Gastroesophageal sphincter (tissue), 3 donors: Measurements from ENCODE around the gene SGMS1.

Source experiments
- EP300 ChIP-seq: sonication (generic); formaldehyde crosslinking; IDR thresholded peaks from one replicate; pipeline ENCODE4 v1.6.1; 2017; ENCODE audit warnings: antibody characterized with exemption, mild to moderate bottlenecking
- POLR2AphosphoS5 ChIP-seq: sonication (generic); formaldehyde crosslinking; IDR thresholded peaks from one replicate; pipeline ENCODE4 v1.6.1; 2017; ENCODE audit warnings: antibody characterized with exemption
- TF ChIP-seq, protein P1 (sequence below), 4 experiments: fragments of 200-600 bp in 2 of 4; fragments of 450-650 bp in 2 of 4; sonication (generic) in 1 of 4; IDR thresholded peaks; one replicate each; pipeline ENCODE4 v1.5.1; 2017 to 2019; ENCODE audit warnings: antibody characterized with exemption in 4 of 4, mild to moderate bottlenecking in 2 of 4, moderate library complexity in 2 of 4

- TF ChIP-seq, protein P1, sequence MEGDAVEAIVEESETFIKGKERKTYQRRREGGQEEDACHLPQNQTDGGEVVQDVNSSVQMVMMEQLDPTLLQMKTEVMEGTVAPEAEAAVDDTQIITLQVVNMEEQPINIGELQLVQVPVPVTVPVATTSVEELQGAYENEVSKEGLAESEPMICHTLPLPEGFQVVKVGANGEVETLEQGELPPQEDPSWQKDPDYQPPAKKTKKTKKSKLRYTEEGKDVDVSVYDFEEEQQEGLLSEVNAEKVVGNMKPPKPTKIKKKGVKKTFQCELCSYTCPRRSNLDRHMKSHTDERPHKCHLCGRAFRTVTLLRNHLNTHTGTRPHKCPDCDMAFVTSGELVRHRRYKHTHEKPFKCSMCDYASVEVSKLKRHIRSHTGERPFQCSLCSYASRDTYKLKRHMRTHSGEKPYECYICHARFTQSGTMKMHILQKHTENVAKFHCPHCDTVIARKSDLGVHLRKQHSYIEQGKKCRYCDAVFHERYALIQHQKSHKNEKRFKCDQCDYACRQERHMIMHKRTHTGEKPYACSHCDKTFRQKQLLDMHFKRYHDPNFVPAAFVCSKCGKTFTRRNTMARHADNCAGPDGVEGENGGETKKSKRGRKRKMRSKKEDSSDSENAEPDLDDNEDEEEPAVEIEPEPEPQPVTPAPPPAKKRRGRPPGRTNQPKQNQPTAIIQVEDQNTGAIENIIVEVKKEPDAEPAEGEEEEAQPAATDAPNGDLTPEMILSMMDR (IDR thresholded peaks at IDR 0.05): no peak
- TF ChIP-seq POLR2AphosphoS5 (no peak), EP300 (no peak)
Measured at GRCh38 chr10:50402466-50402865, 221.3 kb downstream of the SGMS1 start.
